ENCODE measurements around the gene FN3K.
"Not testable (repeated sequence)": the region's sequence is repeated elsewhere in the genome, so short reads cannot be mapped to it uniquely, and the experiment has no call there.

The FN3K gene

DNA sequence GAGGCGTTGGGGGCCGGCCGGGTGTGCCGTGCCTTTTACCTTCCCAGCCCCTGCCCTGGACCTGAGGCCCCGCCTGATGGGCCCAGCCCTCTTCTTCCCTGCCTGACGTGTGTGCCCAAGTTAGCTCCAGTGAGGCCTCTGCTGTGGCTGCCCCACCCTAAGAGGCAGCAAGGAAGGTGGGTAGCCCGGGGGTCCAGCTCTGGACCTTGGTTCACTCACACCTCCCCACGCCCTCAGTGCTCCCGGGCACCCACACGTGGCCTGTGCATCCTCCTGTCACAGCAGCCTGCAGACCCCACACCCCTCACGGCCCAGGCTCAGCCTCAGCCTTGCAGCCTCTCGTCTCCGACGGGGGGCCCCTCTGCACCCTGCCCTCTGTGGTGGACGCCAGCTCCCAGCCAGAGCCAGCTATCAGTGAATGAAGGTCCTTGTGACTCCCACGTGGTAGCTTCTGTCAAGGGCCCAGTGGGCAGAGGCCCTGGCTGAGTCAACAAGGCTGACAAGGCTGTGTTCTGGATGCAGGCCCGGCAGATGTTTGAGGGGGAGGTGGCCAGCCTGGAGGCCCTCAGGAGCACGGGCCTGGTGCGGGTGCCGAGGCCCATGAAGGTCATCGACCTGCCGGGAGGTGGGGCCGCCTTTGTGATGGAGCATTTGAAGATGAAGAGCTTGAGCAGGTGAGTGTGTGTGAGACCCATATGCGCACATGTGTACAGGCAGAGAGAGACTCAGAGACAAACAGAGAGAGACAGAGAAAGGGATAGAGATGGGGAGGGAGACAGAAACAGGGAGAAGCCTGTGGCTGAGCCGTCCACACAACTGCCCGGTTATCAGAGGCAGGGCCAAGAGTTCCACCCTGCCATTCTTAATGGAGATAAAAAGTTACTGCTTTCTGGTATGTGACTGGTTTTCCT is 2.8 kb downstream of the FN3K start:
- DNase-seq (ENCODE audit: low read depth in 2 of 2), result no peak

DNA sequence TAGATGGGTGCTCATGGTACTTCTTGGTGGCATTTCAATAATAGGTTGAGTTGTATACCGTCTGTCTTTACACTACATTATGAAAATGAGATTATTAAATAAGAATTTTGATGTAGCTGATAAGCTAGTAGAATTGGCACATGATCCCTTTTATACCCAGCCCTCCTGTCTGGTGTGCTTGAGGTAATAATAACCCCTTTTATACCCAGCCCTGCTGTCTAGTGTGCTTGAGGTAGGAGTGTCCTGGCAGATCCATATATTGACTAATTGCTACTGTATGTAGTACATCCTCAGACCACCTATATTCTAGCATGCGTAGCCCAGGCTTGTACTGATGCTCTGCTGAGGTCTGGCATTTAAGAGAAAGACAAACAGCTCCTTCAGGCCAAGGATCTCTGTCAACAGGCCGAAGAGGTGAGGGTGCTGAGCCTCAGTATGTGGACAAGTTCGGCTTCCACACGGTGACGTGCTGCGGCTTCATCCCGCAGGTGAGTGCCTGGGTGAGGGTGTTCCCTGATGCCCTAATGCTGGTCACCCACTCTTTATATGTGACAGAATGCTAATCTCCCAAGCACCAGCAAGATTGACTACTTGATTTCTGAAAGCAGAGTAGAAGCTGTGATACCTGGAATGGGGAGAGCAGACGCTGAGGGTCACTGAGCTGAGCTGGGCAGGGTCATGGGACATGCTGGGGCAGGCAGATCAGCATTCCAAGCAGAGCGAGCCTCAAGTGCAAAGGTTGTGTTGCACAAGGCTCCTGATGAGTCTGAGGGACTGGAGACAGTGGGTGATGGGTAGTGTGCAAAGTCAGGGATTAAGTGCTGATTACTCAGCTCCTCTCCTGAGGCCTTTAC is 5.7 kb downstream of the FN3K start:
- DNase-seq (ENCODE audit: low read depth in 2 of 2), result no peak

DNA sequence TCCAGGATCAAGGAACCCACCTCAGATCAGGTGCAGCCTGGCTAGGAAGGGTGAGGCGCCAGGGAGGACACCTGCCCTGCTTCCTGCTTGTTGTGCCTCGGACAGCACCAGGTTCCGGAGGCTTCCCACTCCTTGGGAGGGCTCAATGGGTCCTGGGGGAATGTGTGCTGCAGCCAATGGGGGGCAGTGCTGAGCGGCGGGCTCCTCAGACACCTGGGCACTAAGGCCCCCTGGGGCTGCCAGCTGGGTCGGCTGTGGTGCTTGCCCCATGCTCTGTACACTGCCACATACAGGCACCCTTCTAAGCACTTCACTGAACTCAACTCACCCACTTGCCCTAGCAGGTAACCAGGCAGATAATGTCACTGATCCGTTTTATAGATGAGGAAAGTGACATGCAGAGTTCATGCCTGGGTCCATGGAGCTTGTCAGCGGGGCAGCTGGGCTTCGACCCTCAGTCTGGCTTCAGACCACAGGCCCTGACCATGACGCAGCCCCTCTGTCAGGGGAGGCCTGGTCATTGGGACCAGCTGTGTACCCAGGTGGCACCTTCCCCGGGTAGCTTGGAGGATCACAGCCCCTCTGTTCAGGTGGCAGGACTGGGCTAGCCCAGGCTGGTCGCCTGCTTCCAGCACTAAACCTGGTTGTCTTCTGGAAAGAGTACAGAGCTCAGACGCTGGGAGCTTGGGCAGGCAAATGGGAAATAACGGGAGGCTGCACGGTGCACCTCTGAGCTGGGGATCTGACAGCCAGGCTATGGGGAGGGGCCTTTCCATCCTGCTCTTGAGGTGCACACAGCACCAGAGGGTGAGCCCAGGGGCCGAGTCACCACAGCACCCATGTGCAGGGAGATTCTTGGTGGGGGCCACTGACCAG is 8.2 kb downstream of the FN3K start:
- DNase-seq (ENCODE audit: low read depth in 2 of 2), result no peak

DNA sequence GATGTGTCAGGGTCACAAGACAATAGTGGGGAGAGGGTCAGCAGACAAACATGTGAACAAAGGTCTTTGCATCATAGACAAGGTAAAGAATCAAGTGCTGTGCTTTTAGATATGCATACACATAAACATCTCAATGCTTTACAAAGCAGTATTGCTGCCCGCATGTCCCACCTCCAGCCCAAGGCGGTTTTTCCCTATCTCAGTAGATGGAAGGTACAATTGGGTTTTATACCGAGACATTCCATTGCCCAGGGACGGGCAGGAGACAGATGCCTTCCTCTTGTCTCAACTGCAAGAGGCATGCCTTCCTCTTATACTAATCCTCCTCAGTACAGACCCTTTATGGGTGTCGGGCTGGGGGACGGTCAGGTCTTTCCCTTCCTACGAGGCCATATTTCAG is 9.3 kb downstream of the FN3K start:
- not testable (repeated sequence) for DNase-seq (ENCODE audit: low read depth in 2 of 2)

DNA sequence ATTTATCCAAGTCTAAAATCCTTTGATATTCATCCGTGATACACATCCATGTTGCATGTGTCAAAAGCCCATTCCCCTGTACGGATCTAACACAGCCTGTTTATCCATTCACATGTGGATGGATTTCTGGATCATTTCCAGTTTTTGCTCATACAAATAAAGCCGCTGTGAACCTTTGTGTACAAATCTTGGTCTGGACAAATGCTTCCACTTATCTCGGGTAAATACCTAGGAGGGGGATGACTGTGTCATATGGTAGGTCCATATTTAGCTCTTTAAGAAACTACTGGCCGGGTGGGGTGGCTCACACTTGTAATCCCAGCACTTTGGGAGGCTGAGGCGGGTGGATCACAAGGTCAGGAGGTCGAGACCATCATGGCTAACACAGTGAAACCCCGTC is 10.1 kb downstream of the FN3K start:
- no peak for DNase-seq (ENCODE audit: low read depth in 2 of 2)

DNA sequence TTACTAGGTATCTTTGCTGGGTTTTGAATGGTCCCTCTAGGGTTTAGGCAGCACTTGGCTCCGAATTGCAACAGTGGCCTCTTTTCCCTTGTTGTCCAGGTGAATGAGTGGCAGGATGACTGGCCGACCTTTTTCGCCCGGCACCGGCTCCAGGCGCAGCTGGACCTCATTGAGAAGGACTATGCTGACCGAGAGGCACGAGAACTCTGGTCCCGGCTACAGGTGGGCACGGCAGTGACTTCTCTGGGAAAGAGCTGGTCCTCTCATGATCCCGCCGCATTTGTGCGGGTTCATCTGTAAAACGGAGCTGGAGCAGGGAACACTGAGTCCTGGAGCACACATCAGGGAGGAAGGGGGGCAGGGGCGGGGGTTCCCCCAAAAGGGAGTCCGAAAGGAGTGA is 13.3 kb downstream of the FN3K start:
- DNase-seq (ENCODE audit: low read depth in 2 of 2), result no peak

DNA sequence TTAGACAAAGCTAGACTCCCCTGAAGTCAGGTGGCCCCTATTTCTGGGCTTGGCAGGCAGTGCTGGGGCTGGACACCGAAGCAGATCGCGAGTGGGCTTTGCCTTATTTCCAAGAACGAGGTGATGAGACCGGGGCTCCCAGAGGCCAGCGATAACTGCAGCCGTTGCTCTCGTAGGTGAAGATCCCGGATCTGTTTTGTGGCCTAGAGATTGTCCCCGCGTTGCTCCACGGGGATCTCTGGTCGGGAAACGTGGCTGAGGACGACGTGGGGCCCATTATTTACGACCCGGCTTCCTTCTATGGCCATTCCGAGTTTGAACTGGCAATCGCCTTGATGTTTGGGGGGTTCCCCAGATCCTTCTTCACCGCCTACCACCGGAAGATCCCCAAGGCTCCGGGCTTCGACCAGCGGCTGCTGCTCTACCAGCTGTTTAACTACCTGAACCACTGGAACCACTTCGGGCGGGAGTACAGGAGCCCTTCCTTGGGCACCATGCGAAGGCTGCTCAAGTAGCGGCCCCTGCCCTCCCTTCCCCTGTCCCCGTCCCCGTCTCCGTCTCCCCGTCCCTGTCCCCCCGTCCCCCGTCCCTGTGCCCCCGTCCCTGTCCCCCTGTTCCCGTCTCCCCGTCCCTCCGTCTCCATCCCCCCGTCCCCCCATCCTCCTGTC is 15.0 kb downstream of the FN3K start:
- DNase-seq (ENCODE audit: low read depth in 2 of 2), result no peak

DNA sequence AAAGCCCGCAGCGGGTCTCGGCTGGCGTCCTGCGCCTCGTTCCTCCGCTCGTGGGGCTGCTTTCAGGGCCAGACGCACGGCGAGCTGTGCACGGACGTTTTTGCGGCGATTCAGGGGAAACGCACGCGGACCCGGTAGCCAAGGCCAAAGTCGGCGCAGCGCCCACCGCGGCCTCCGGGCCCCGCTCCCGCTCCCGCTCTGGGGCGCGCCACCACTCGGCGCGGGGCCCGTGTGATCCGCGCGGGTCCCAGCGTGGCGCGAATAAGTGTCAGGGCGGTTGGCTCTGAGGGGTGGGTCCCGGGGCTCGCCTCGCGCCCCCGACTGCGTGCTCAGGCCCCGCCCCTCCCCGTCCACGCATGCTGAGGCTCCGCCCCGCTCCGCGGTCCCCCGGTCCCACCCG is 15.8 kb downstream of the FN3K start:
- DNase-seq (ENCODE audit: low read depth in 2 of 2), result no peak

DNA sequence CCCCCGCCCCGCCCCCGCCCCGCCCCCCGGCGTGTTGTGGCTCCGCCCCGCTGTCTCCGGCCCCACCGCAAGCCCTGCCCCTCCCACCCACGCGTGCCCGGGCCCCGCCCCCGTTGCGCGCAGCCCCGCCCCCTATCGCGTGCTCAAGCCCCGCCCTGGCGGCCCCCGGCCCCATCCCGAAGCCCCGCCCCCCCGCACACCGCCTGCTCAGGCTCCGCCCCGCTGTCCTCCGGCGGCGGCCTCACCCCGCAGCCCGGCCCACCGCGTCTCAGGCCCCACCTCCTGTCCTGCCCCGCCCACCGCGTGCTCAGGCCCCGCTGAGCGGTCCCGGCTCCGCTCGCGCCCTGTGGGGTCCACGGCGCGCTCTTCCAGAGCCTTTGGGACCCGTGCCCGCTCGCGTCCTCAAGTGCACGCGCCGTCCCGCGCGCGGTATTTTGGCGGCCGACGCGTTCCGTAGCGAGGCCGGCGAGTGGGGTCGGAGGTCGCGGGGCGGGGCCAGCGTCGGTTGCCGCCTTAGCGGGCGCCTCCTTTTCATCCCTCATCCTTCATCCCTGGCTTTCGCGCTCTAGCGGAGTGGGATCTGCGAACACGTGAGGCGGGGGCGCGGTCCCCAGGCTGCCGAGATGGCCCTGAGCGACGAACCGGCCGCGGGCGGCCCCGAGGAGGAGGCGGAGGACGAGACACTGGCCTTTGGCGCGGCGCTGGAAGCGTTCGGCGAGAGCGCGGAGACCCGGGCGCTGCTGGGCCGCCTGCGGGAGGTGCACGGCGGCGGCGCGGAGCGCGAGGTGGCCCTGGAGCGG is 16.4 kb downstream of the FN3K start, which contains the start of gene TBCD:
Gene TBCD (plus strand): TSS at position 495 of the 800 bp plus-strand sequence. CDS start 129 bp downstream, at position 624.
- peak; percentile 77 to 78 for DNase-seq (ENCODE audit: low read depth in 2 of 2)

DNA sequence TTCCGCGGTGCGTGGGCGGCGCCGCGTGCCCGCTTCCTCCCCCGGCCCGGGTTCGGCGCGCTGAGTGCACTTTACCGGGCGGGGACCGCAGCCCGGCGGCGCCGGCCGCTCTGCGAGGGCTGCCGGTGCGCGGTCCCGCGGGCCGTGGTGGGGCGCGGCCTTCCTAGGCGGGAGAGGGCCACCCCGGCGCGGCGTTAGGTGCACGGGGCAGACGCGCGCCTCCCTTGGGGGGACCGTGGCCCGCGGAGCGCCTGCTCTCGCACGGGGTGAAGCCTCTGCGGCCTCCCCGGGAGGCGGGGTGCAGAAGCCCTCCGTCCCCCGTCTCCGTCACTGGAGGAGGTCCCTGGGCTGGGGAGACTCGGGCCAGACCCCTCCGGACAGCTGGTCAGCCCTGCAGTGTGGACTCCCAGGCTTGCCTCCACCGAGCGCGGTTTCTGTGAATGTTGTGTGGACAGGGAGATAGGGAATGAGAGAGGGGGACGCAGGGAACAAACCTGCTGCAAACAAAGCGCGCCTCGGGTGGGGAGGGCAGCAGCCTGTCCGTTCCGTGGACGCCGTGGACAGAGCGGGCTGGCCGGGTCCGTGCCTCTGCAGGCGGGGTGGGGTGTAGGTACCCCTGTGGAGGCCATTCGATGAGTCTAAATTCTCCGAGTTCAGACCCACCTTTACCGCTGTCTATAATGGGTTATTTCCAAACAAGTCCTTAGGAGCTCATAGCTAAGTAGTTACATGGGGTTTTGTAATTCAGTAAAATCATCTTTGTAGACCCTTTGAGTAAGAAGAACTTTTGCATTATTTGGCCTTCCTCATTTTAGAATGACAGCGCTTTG is 17.2 kb downstream of the FN3K start:
- DNase-seq (ENCODE audit: low read depth in 2 of 2), result peak in 1 of 2 donors; percentile 19

DNA sequence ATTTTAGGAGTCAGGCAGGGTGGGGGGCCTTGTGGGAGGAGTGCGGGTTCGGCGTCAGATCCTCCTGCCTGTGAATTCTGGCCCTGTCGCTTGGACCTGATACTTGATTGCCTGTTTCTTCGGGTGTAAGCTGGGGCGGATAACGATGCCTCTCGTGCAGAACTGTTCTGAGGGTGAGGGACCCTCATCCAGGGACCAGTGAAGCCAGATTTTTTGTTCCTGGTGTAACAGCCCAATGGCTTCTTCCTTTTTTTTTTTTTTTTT is 17.7 kb downstream of the FN3K start:
- no peak for DNase-seq (ENCODE audit: low read depth in 2 of 2)

DNA sequence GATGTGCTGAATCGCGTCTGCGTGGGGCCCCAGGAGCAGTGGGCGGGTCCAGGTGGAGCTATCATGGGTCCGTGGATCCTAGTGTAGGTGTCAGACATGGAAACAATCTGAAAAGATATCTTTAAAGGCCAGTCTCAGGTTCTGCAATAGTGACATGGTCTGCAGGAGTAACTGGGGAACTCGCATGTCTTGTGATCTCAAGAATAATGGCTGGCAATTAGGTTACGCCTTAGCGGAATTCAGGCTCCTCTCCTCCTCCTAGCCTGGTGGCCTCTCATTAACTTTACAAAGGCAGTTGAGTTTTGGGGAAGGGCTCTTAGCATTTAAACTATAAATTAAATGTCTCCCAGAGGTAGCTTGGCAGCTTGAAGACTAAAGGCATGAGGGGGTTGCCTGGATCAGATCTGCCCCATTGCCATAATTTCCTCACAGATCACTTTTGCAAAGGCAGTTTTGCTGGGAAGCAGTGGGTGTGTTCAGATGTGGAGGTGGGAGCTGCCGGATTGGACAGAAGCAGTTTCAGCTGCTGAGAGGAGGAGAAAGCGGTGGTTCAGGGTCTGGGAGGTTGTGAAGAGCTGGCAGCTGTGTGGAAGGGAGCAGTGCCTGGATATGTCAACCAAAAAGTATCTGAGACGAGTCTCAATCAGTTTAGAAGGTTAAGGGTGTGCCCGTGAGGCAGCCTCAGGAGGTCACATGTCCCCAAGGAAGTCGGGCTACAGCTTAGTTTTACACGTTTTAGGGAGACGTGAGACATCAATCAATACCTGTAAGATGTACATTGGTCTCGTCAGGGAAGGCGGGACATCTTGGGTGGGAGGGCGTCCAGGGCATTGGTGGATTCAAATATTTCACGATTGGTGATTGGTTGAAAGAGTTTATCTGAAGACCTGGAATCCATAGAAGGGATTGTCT is 19.1 kb downstream of the FN3K start:
- no peak for DNase-seq (ENCODE audit: low read depth in 2 of 2)

DNA sequence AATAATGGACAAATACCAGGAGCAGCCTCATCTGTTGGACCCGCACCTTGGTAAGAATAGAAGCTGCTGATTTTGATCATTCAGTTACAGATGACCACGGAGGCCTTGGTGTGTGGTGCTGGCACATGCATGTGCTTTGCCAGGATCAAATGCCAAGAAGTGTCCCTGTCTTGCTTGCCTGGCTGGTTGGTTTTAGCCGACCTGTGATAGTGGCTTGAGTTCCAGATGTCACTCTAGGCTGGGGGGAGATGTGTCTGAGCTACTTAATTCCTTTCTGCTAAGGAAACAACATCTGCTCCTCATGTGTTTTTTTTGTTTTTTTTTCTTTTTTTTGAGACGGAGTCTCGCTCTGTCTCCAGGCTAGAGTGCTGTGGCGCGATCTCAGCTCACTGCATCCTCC is 20.8 kb downstream of the FN3K start:
- no peak for DNase-seq (ENCODE audit: low read depth in 2 of 2)

DNA sequence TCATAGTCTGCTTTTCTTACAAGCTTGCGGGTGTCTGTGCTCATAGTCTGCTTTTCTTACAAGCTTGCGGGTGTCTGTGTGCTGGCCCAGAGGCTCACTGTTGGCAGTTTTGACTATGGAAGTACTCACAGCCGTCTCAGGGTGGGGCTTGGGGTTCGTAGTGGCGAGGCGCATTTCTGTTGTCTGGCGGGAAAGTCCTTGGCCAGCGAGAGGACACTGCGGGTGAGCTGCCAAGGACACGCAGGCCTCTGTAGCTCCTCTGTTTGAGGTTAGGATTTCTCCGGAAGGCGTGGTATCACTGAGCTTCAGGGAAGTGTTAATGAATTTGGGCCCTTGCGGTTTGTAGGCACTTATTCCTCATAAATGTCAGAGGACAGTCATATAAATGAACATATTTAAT is 30.0 kb downstream of the FN3K start:
- DNase-seq (ENCODE audit: low read depth in 2 of 2), result no peak

DNA sequence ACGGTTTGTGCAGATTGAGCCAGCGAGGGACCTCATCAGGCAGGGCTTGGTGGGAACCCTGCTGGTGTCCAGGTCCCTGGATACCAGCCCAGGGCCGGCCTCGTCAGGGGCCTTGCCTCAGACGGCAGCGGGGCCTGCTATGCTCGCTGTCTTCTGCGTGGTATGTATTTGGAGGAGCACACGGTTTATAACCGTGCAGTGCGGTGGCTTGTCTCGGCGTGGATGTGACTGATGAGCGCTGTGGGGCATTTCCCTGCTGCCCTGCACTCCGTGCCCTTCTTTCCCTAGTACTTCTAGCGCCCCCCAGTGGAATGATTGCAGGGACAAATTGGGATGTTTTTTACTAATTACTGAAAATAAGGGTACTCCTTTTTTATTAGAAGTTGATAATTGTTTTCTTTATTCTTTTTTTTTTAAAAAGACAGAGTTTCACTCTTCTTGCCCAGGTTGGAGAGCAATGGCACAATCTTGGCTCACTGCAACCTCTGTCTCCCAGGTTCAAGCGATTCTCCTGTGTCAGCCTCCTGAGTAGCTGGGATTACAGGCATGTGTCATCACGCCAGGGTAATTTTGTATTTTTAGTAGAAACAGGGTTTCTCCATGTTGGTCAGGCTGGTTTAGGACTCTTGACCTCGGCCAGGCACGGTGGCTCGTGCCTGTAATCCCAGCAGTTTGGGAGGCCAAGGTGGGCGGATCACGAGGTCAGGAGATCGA is 31.8 kb downstream of the FN3K start:
- DNase-seq (ENCODE audit: low read depth in 2 of 2), result no peak

DNA sequence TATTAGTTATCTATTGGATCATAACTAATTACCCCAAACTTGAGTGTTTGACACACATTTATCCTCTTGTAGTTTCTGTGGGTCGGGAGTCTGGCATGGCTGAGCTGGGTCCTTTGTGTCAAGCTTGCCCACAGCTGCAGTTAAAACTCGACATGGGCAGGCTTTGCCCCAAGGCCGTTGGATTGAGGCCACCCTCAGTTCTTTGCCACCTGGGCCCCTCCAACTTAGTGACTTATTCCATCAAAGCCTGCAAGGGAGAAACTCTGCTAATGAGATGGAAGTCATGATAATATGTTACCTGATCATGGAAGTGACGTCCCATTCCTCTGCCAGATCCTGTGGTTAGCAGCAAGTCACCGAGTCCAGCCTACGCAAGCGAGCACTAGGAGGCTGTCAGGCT is 33.6 kb downstream of the FN3K start:
- DNase-seq (ENCODE audit: low read depth in 2 of 2), result no peak

DNA sequence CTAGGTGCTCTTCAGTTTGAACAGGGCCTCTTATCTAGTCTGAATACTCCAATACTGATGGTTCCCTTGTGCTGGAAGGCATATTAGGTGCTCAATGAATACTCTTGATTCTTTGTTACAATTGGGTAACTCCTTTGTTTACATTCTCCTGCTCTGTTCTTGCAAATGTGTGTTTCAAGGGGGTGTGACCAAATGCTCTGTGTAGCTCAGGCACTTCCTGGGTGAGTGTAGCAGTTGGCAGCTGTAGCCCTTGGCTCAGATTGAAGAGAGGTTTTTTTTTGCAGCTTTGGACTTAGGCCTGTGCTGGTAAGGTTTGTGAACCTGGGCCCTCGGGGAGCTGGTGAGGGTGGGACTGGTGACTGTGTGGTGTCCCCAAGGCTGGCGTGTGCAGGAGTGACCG is 36.6 kb downstream of the FN3K start:
- DNase-seq (ENCODE audit: low read depth in 2 of 2), result no peak

DNA sequence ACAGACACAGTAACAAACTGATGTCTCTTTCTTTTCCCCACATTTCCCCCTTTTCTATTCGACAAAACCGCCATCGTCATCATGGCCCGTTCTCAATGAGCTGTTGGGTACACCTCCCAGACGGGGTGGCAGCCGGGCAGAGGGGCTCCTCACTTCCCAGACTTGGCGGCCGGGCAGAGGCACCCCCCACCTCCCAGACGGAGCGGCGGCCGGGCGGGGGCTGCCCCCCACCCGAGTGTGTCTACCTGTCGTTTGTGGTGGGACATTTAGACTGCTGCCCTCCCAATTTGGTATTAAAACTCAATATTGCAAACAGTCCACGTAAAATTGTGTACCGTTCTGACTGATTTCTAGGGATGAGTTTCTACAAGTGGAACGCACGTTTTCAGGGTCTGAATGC is 39.0 kb downstream of the FN3K start:
- not testable (repeated sequence) for DNase-seq (ENCODE audit: low read depth in 2 of 2)
